ENCODE data around the gene FBXO17.
"Not testable (repeated sequence)": the region's sequence is repeated elsewhere in the genome, so short reads cannot be mapped to it uniquely, and the experiment has no call there.

FBXO17 gene

DNA sequence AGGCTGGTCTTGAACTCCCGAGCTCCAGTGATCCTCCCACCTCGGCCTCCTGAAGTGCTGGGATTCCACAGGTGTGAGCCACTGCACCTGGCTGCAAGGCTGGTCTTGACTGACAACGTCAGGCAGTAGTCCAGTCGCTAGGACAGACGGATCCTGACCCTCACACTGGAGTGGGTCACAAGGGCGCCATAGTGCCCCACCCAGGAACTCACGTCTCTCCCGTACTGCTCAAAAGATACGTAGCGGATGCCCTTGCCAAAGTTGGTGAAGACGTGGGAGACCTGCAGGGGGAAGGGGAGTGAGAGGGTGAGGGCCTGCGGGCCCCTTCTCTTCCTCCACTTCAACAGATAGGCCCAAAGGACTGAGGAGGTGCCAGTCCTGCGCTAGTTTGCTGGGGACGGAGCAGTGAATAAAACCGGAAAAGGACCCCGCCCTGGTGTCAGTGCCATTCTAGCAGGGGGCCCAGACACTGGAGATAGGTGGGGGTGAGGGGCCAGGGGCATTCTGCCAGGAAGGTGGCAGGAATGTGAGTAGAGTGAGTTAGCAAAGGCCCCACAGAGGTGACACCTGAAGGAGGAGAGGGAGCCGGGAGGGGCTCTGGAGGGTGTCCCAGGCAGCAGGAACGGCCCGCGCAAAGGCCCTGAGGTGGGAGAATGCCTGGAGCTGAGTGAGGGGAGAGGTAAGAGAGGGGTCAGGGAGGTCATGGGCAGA, 32.9 kb downstream of the FBXO17 start:
- no peak for DNase-seq (ENCODE audit: low spot score)

DNA sequence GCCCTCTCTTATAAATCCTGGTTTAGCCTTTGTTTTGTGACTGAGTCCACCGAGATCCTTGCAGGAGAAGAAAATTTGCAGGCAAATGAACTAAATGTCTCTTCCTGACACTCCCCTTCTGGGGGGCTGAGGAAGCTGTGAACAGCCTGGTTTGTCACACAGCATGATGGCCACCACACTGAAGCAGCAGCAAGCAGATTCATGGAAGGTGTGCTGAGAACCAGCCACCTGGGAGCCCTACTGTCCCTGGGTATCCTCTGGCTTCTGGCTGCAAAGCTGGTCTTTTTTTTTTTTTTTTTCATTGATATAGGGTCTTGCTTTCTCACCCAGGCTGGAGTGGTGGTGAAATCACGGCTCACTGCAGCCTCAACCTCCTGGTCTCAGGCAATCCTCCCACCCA, 33.6 kb downstream of the FBXO17 start:
- no peak for DNase-seq (ENCODE audit: low spot score)

DNA sequence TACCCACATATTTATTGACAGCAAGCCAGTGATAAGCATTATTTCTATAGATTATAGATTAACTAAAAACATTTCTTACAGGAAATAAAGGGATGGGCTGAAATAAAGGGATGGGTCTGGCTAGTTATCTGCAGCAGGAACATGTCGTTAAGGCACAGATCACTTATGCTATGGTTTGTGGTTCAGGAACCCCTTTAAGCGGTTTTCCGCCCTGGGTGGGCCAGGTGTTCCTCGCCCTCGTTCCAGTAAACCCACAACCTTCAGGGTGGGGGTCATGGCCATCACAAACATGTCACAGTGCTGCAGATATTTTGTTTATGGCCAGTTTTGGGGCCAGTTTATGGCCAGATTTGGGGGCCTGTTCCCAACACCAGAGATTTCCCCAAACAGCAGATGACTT, 34.1 kb downstream of the FBXO17 start:
- not testable (repeated sequence) for DNase-seq (ENCODE audit: low spot score)

DNA sequence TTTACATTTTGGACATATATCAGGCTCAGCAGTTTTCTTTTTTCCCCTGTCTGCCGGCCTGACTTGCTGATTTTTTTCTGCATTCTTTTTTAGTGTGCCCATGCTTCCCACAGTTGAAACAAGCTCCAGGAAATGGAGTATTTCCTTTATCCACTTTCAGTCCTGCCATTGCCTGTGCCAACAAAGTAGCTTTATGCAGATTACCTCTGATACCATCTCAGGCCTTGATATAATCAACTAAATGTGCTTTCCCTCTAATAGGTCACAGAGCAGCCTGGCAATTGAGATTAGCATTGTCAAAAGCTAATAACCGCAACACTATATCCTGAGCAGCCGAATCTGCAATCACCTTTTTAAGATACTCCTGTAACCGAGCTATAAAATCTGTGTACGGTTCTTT, 35.6 kb downstream of the FBXO17 start:
- no peak for DNase-seq (ENCODE audit: low spot score)

DNA sequence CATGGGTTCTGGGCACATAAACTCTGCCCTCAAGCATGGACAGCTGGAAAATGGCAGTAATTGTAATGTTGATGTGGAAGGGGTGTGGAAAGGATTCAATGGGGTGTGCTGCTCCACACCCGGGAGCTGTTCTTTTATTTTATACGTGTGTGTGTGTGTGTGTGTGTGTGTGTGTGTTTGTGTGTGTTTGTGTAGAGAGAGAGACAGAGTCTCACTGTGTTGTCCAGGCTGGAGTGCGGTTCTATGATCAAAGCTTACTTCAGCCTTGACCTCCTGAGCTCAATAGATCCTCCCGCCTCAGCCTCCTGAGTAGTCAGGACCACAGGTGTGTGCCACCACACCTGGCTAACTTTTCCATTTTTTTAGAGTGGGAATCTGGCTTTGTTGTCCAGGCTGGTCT, 42.0 kb downstream of the FBXO17 start:
- no peak for DNase-seq (ENCODE audit: low spot score)

DNA sequence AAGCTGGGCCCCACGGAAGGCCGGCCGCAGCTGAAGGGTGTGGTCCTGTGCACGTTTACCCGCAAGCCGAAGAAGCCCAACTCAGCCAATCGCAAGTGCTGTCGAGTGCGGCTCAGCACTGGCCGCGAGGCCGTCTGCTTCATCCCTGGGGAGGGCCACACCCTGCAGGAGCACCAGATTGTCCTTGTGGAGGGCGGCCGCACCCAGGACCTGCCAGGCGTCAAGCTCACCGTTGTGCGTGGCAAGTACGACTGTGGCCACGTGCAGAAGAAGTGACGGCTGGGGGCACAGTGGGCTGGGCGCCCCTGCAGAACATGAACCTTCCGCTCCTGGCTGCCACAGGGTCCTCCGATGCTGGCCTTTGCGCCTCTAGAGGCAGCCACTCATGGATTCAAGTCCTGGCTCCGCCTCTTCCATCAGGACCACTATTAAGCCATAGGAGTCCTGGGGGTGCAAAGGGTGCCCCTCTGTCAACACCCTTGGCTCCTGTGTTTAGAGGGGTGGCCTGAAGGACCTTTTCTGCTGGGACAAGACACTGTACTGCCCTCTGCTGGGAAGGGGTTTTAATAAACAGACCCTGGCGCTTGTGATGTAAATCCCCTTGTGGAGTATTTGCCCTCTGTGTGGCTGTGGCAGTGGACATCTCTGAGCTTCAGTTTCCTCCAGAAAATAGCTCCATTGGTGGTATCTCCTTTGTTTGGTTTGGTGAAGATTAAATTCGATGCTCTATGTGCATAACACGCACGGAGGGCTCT, 42.9 kb downstream of the FBXO17 start:
- DNase-seq (ENCODE audit: low spot score): peak; percentile 58

DNA sequence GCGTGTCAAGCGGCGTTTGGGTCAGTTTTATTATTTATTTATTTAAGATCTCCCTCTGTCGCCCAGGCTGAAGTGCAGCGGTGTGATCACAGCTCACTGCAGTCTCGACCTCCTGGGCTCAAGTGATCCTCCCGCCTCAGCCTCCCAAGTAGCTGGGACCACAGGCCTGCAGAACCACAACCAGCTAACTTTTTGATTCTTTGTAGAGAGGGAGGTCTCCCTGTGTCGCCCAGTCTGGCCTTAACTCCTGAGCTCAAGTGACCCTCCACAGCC, 44.1 kb downstream of the FBXO17 start:
- DNase-seq (ENCODE audit: low spot score): no peak

DNA sequence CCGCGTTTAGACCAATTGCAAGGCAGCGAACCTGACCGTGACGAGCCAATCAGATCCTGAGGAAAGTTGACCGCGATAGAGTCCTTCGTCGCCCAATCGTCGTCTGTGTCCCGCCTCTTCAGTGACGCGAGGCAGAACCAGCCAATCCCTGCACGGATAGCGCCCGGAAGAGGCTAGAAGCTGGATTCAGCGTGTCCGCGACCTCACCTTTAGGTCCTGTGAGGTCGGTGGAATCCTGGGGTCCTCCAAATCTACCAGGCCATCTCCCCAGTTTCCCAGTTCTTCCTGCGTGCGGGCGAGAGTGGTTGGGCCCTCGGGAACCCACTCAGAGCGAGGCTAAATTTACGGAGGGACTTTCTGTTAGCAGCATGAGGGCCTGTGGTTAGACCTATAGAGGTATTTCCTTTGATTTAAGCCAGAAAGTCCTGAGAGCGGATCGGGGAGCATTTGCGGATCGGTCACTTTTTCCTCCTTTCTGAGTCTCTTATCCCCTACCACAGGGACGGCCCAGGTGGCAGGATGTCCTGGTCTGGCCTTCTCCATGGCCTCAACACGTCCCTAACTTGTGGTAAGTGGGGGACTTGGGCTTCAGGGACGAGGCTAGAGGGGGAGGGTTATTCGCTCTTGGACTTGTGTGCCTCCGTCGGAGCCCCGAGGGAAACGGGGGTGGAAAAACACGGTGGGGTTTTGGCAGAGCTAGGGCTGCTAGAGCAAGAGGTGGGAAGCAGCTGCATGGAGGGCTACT, 44.6 kb downstream of the FBXO17 start, which contains the start of gene MRPS12:
Gene MRPS12 (plus strand): TSS at position 169 of the 745 bp plus-strand sequence. CDS start 351 bp downstream, at position 520.
- peak; percentile 97 for DNase-seq (ENCODE audit: low spot score)

DNA sequence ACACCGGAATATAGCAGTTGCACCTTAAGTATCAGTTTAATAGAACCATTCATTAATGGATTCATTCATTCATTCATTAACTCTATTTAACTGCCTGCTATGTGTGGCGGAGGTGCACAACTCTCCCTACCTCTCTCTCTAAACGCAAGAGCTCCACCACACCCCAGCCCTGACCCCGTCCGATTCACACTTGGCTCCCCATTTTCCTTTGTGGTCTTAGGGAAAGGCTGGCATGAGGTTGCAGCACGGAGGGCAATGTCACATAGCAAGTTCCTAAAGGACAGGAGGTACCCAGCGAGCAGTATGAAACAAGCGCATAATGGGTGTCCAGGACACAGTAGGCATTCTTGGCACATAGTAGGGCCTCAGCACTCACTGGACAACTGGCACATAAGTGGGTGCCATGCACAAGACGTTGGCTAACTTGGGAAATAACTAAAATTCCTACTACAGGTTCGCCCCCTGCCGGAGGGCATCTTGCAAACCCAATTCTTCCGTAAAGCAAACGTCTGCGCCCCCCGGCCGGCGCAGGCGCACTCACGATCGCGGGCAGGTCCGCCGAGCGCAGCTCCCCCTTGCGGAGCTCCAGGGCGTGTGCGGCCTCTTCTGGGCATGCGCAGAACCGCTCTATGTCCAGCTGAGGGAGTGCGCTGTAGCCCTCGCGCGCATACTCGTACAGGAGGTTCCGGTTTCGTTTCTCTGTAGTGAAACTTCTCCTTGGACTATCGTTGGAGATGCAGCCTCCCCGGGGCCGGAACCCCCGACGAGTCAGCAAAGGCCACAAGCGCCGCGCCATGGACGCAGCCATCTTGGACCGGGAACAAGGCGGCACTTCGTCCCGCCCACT, 45.4 kb downstream of the FBXO17 start, which contains the start of gene SARS2:
Gene SARS2 (minus strand): TSS at position 835 of the 847 bp plus-strand sequence. CDS start 27 bp downstream, at position 808.
- DNase-seq (ENCODE audit: low spot score): peak; percentile 99

DNA sequence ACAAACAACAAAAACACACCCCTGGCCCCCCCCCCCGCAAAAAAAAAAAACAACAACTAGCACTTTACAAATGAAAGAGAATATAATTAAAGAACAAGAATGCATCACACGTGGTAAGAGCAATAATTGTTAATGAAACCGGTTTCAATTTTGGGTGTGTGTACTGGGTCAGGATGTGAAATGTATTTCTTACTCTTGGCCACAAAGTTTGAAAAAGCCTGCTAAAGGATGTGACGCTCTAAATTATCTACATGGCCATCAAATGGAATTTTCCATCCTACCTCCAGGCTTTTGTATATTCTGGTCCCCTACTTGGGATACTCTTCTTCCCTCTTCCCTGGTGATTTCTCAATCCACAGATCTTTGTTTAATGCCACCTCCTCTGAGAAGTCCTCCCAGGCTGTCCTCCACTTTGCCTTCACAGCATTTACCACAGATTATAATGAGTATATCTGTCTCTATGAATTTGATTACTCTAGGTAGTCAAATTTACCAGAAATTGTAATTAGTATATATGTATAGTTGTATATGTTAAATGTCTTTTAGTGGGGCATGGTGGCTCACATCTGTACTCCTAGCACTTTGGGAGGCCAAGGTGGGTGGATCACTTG, 47.0 kb downstream of the FBXO17 start:
- DNase-seq (ENCODE audit: low spot score): no peak

DNA sequence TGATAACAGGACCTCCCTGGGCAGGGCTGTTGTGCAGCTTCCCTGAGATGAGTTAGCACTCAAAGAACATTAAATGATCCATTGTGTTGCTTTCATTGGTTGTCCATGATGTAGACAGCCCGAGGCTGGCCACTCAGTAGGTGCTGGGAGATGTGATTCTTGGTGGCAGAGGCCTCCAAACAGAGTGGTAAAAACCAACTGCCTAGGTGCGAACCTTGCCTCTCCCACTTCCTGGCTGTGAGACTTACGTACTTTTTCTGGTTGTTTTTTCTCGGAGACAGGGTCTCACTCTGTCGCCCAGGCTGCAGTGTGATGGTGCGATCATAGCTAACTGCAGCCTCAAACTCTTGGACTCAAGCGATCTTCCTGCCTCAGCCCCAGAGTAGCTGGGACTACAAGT, 51.2 kb downstream of the FBXO17 start:
- DNase-seq (ENCODE audit: low spot score): no peak

DNA sequence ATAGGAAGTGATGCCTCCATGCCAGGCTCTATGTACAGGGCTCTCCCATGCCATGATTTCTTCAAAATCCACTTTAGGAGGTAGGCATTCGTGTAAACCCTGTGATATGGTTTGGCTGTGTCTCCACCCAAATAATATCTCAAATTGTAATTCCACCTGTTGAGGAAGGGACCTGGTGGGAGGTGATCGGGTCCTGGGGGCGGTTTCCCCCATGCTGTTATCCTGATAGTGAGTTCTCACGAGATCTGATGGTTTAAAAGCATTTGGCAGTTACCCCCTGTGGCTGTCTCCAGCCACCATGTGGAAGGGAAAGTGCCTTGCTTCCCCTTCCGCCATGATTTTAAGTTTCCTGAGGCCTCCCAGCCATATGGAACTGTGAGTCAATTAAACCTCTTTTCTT, 53.1 kb downstream of the FBXO17 start:
- DNase-seq (ENCODE audit: low spot score): no peak

DNA sequence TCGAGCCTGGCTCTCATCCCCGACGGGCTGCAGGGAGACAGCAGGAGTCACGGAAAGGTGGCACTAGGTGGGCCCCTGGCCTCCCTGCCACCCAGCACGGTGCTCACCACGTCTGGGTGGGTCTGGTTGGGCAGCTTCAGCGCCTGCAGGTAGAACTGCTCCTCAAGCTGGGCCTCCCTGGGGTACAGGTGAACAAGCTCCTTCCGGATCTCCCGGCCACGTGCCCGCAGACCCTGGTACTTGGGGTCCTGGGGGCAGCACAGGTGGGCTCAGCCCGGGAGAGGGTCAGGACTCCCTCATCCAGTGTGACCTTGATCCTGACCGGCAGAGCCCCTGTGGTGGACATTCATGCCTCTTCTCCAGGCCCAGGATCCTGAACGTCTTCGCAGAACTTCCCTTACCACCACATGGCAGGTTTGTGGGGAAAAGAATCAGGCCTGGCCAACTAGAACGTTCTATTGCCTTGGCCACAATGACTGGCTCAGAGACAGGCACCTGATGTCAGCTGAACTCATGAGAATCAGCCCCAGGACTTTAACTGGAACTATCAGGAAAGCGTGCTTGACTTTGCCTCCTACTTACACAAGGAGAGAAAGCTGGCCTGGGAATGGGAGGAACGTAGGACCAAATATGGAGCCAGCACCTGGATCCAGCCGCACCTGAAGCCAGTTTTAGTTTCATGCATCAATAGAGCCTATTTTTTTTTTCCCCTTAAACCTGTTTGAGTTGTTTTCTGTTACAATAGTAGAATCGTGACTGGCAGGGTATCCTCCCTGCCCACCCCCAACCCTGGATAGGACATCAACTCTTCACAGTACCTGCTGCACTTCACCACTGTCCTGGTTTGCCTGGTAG, 53.9 kb downstream of the FBXO17 start:
- no peak for DNase-seq (ENCODE audit: low spot score)

DNA sequence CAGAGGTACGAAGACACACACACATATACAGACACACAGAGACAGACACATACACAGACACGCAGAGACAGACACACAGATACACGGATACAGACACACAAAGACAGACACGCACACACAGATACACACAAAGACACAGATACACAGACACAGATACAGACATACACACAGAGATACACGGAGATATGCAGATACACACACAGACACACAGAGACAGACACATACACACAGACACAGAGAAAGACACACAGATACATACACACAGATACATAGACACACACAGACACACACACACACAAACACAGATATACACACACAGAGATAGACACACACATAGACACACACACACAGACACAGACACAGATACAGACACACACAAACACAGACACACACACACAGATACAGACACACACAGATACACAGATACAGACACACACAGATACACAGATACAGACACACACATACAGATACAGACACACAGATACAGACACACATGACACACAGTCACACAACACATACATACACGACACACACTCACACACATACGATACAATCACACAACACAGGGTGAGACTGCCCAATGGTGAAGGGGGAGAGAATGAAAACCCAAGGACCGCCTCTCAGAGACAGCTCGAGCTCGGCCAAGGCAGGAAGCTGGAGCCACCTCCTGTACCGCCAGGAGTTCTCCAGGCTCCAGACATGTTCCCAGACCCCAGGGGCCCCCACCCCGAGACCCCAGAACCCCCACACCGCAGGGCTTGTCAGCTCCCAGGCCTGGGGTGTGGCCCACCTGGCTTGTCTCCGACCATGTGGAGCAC, 54.7 kb downstream of the FBXO17 start:
- peak; percentile 27 for DNase-seq (ENCODE audit: low spot score)

DNA sequence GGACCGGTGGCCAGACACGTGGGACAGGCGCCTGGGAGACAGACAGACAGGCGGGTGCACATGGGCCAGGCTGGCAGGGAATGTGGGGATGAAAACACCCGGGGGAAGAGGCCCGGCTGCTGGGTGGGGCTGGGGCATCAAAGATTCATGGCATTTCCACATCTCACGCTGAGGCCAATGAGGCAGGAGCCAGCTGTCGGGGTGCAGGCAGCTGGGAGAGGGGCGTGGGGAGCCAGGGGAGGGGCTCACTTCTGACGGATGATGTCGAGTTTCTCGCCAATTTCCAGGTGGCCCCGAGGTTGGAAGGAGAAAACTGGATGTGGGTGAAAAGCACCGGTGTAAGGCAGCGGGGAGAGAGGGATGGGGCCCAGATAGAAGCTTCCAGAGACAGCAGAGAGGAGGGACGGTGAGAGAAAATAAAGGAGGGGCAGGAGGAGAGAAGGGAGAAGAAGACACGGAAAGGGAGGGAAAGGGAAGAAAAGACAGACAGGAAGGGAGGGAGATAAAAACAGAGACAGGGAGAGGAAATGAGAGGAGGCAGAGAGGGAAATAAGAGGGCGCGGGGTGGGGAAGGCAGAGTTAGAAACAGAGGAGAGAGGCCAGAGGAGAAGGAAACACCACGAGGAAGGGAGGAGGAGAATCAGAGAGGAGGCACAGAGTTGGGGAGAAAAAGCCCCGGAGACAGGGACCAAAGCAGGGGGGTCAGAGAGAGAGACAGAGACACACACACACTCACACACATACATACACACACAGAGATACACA, 55.5 kb downstream of the FBXO17 start:
- DNase-seq (ENCODE audit: low spot score): no peak

DNA sequence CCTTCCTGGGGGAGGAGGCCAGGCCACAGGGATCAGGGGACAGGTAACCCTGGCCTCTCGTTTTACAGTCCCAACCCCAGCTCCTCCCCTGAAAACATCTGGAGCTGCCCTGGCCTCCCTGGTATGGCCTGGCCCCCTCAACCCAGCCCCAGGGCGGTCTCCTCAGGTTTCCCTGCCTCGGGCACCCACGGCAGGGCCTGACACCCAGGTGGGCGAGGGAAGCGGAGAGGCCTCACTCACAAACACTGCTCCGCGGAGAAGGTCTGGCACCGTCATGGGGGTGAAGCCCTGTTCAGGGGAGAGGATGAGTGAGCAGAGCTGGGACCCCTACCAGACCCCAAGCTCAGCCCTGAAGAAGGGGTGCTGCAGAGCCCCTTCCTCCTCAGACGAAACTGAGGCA, 57.0 kb downstream of the FBXO17 start:
- DNase-seq (ENCODE audit: low spot score): no peak

DNA sequence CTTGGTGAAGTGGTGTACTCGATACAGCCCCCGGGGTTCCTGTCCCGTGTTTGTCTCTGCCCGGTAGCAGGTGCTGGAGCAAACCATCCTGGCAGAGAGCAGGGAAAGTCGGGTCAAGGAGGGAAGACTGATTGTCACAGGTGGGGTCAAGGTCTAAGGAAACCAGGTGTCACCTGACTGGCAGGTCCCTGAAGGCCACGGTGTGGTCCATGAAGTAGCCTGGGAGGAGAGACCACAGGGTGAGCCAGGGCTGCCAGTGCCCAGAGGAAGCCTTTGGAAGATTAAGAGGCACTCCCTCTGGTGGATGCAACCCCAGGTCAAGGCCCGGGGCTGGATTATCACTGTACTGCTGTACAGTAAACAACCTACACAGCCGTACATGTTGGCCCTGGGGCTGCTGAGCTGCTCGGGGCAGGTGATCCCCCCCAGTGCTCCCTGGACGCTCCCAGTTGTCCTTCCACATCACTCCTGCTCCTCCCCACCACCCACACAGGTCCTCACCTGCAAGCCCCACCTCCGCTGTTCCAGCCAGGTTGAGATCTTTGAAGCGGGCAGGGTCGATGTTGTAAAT, 57.5 kb downstream of the FBXO17 start:
- peak; percentile 67 for DNase-seq (ENCODE audit: low spot score)

DNA sequence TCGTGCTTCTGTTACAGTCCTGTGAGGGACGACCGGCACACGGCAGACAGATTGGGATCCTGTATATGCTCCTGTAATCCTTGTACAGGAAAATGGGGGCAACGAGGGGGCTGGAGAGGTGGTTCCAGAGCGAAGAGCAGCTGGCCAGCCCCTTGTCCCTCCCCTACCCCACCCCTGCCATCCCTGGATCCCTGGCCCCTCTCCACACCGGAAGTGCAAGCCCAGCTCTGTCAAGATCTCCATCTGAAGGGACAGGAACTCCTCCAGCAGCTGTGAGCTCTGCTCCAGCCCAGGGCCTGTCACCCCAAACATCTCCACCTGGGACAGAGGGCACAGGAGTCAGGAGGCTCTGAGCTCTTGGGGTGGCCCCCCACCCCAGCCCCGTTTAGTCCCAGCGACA, 58.0 kb downstream of the FBXO17 start:
- DNase-seq (ENCODE audit: low spot score): no peak

Measured in D341Med (cell line).